Measurements from ENCODE around the gene CDH2.

DNA sequence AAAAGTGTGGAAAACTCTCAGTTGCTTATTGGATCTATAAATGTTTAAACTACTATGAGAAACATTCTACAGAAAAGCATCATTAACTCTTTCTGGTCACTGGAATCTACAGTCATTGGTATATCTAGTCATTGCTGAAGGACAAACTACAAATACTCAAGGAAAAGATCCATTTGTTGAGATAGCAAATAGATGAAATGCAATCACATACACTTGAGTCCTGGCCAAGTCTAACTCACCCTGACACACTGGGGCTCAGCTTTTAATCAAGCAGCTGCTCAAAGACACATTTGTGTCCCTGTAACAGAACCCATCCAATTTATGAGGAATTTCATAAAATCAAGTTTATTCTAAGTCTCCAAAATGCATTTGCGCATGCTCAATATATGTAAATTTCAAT lies 68.7 kb downstream of the CDH2 start:
- TF ChIP-seq GATA3 (IDR thresholded peaks at IDR 0.05; ENCODE audit: low read depth, low read length) (no peak), GATA2 (IDR thresholded peaks at IDR 0.05; ENCODE audit: low read depth, low read length) (no peak)

Data from SH-SY5Y (cell line).